ENCODE data around the gene CPNE6. TPM values are rescaled to one million over a fixed set of nuclear protein-coding genes. Genes with fewer than 3 reads are reported as not detected.

The CPNE6 gene
- polyA plus RNA-seq, 1 of the 3 experiments (the other 2 are of a cell fraction), result not detected

DNA sequence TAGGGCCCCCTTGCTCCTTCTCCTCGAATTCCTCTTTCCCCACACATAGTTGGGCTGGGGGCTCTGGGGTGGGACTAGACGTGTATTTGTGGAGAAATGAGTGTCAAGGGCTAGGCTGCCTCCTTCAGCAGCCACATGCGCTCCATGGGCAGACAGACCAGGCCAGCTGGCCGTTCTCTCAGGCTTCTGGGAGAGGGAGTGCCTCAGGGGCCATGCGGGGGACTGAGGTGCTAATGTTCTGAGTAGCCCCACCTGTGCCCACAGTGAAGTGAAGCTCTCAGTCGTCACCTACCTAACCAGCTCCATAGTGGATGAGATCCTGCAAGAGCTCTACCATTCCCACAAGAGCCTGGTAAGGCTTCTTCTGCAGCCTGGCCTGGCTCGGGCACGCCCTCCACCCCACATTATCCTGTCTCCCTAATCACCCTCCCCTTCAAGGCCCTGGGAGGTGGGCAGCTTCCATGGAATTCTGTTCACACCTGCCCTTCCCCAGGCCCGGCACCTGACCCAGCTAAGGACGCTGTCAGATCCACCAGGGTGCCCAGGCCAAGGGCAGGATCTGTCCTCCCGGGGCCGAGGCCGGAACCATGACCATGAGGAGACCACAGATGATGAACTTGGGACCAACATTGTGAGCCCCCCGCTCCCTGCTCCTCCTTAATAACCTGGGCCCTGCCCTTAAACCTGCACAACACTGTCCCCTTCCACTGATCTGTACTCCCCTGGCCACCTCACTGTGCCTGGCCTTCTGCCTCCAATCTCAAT, 9.0 kb upstream of the CPNE6 start:
- no peaks in the 10 kb centered on the region for H4K20me1 ChIP-seq (ENCODE audit: insufficient read depth)
- H3K9me3 ChIP-seq, result no peaks in the 10 kb centered on the region
- ChIA-PET POLR2A (interaction anchor here (1.0 to 1.2 kb wide), 2 partner anchors 32 to 45 kb away, joined by 3 read pairs; partner anchors contain the start of gene PCK2), CTCF (interaction anchor here (1.3 to 42.8 kb wide), 3 partner anchors 14 to 99 kb away, joined by 5 to 1159 read pairs (median 284); partner anchors contain the start of genes CPNE6, IRF9 and PCK2)
- H3K4me1 ChIP-seq (ENCODE audit: control insufficient read depth in 1 of 2, insufficient read depth in 2 of 2, low read depth in 1 of 2, low read length in 1 of 2), result peaks cover 0 to 3% of the 10 kb centered on the region in 2 experiments; a peak in 1 of 4 replicates
- no peaks in the 10 kb centered on the region for H3K9me2 ChIP-seq
- H3K79me2 ChIP-seq (ENCODE audit: insufficient read depth), result no peaks in the 10 kb centered on the region
- H2AFZ ChIP-seq (ENCODE audit: low read depth), result no peak overlapping the region
- no peak overlapping the region for H3K4me3 ChIP-seq (ENCODE audit: low read depth in 2 of 2, low read length in 1 of 2)
- no peaks in the 10 kb centered on the region; the same call in 1 of the 2 replicates for H3K27me3 ChIP-seq (ENCODE audit: insufficient read depth)
- 52% methylated on average over 8 of the region's 14 CpGs for WGBS (ENCODE audit: low lambda C conversion rate)
- no peak overlapping the region for H3K9ac ChIP-seq
- no peaks in the 10 kb centered on the region for H3K36me3 ChIP-seq (replicated peaks in 1 of 2; ENCODE audit: control insufficient read depth in 1 of 2, insufficient read depth in 2 of 2, low read length in 1 of 2)
- H3F3A ChIP-seq (replicated peaks; ENCODE audit: insufficient read depth), result no peaks in the 10 kb centered on the region
- peak; percentile 5 for DNase-seq
- TF ChIP-seq, protein P1, sequence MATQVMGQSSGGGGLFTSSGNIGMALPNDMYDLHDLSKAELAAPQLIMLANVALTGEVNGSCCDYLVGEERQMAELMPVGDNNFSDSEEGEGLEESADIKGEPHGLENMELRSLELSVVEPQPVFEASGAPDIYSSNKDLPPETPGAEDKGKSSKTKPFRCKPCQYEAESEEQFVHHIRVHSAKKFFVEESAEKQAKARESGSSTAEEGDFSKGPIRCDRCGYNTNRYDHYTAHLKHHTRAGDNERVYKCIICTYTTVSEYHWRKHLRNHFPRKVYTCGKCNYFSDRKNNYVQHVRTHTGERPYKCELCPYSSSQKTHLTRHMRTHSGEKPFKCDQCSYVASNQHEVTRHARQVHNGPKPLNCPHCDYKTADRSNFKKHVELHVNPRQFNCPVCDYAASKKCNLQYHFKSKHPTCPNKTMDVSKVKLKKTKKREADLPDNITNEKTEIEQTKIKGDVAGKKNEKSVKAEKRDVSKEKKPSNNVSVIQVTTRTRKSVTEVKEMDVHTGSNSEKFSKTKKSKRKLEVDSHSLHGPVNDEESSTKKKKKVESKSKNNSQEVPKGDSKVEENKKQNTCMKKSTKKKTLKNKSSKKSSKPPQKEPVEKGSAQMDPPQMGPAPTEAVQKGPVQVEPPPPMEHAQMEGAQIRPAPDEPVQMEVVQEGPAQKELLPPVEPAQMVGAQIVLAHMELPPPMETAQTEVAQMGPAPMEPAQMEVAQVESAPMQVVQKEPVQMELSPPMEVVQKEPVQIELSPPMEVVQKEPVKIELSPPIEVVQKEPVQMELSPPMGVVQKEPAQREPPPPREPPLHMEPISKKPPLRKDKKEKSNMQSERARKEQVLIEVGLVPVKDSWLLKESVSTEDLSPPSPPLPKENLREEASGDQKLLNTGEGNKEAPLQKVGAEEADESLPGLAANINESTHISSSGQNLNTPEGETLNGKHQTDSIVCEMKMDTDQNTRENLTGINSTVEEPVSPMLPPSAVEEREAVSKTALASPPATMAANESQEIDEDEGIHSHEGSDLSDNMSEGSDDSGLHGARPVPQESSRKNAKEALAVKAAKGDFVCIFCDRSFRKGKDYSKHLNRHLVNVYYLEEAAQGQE (IDR thresholded peaks at IDR 0.05; ENCODE audit: low read depth, low read length), result no peak
- TF ChIP-seq TEAD4 (IDR thresholded peaks at IDR 0.05; ENCODE audit: borderline replicate concordance, insufficient read depth) (no peak), ELF1 (IDR thresholded peaks at IDR 0.05) (no peak), POLR2AphosphoS5 (IDR thresholded peaks at IDR 0.05; ENCODE audit: low read depth, low read length) (no peak), CHD2 (IDR thresholded peaks at IDR 0.05; ENCODE audit: low read length, partially characterized antibody) (no peak), SMC3 (IDR thresholded peaks at IDR 0.05; ENCODE audit: low read depth, low read length) (no peak), EZH2phosphoT487 (IDR thresholded peaks at IDR 0.05; ENCODE audit: borderline replicate concordance, low read depth) (no peak), USF1 (IDR thresholded peaks at IDR 0.05; ENCODE audit: borderline replicate concordance, low read depth) (no peak), NFIC (IDR thresholded peaks at IDR 0.05; ENCODE audit: borderline replicate concordance) (no peak), JUND (IDR thresholded peaks at IDR 0.05) (no peak), NRF1 (IDR thresholded peaks at IDR 0.05; ENCODE audit: low read depth, low read length) (no peak), GATA2 (CRISPR knock-in tag; IDR thresholded peaks at IDR 0.05) (no peak), MEF2A (IDR thresholded peaks at IDR 0.05; ENCODE audit: borderline replicate concordance, low read depth) (no peak), MAX (IDR thresholded peaks at IDR 0.05; ENCODE audit: low read depth) (no peak)
- TF ChIP-seq, protein P2, sequence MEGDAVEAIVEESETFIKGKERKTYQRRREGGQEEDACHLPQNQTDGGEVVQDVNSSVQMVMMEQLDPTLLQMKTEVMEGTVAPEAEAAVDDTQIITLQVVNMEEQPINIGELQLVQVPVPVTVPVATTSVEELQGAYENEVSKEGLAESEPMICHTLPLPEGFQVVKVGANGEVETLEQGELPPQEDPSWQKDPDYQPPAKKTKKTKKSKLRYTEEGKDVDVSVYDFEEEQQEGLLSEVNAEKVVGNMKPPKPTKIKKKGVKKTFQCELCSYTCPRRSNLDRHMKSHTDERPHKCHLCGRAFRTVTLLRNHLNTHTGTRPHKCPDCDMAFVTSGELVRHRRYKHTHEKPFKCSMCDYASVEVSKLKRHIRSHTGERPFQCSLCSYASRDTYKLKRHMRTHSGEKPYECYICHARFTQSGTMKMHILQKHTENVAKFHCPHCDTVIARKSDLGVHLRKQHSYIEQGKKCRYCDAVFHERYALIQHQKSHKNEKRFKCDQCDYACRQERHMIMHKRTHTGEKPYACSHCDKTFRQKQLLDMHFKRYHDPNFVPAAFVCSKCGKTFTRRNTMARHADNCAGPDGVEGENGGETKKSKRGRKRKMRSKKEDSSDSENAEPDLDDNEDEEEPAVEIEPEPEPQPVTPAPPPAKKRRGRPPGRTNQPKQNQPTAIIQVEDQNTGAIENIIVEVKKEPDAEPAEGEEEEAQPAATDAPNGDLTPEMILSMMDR (IDR thresholded peaks at IDR 0.05), result no peak
- TF ChIP-seq, protein P3, sequence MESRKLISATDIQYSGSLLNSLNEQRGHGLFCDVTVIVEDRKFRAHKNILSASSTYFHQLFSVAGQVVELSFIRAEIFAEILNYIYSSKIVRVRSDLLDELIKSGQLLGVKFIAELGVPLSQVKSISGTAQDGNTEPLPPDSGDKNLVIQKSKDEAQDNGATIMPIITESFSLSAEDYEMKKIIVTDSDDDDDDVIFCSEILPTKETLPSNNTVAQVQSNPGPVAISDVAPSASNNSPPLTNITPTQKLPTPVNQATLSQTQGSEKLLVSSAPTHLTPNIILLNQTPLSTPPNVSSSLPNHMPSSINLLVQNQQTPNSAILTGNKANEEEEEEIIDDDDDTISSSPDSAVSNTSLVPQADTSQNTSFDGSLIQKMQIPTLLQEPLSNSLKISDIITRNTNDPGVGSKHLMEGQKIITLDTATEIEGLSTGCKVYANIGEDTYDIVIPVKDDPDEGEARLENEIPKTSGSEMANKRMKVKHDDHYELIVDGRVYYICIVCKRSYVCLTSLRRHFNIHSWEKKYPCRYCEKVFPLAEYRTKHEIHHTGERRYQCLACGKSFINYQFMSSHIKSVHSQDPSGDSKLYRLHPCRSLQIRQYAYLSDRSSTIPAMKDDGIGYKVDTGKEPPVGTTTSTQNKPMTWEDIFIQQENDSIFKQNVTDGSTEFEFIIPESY (IDR thresholded peaks at IDR 0.05; ENCODE audit: borderline replicate concordance, low read depth), result no peak
- H3K4me2 ChIP-seq, result no peak overlapping the region
- H3K27ac ChIP-seq (ENCODE audit: low read depth in 2 of 2, low read length in 1 of 2), result no peak overlapping the region

Data from SK-N-SH (cell line).